OCI-LY7 (cell line): Measurements from ENCODE around the gene ANKS1B. TPM values are rescaled to one million over a fixed set of nuclear protein-coding genes. Genes with fewer than 3 reads are reported as not detected.

Experiments used
- BruUV-seq: library from RNA; stranded (reverse); fragments of 400-500 nt; replicated peaks from 2 replicates; lab custom pipeline; 2021; lab: Mats Ljungman, UMichigan
- CTCF ChIA-PET: fragments of 300-600 bp; sonication (Branson Sonifier 250); formaldehyde crosslinking; loops from one replicate; lab custom pipeline; 2022; ENCODE audit warnings: antibody characterized with exemption; ENCODE audit not compliant: unreplicated experiment; lab: Charles Lee
- POLR2A ChIA-PET: fragments of 300-600 bp; sonication (Branson Sonifier 250); formaldehyde crosslinking; loops from one replicate; lab custom pipeline; 2022; ENCODE audit warnings: antibody characterized with exemption; lab: Charles Lee
- DNase-seq: peaks from one replicate; pipeline ENCODE4 v3.0.0-alpha.2; 2015; ENCODE audit warnings: low spot score
- H2AFZ ChIP-seq: fragments of 200-600 bp; sonication (generic), shearing (Covaris generic); 2 replicates; pipeline ENCODE4 v1.6.1; 2014; ENCODE audit warnings: mild to moderate bottlenecking, antibody characterized with exemption, low read length, moderate library complexity
- H3K27ac ChIP-seq: fragments of 200-600 bp; sonication (generic); 2 replicates; pipeline ENCODE4 v1.5.1; 2014; ENCODE audit warnings: mixed run types, low read depth, mild to moderate bottlenecking, moderate library complexity, low read length, inconsistent platforms; ENCODE audit not compliant: poor library complexity, severe bottlenecking
- H3K36me3 ChIP-seq: fragments of 200-600 bp; sonication (generic); 2 replicates; pipeline ENCODE4 v1.6.1; 2014; ENCODE audit warnings: mild to moderate bottlenecking, antibody characterized with exemption, low read length, moderate library complexity, mixed read lengths; ENCODE audit not compliant: insufficient read depth
- H3K4me1 ChIP-seq: fragments of 200-600 bp; sonication (generic); 2 replicates; pipeline ENCODE4 v1.5.1; 2014; ENCODE audit warnings: mild to moderate bottlenecking, low read length; ENCODE audit not compliant: insufficient read depth, poor library complexity, severe bottlenecking
- H3K4me2 ChIP-seq: fragments of 200-600 bp; sonication (generic); 2 replicates; pipeline ENCODE4 v1.6.1; 2014; ENCODE audit warnings: mild to moderate bottlenecking, low read length
- H3K4me3 ChIP-seq: fragments of 200-600 bp; sonication (generic); 2 replicates; pipeline ENCODE4 v1.5.1; 2014; ENCODE audit warnings: mild to moderate bottlenecking, low read depth, low read length; ENCODE audit not compliant: poor library complexity, severe bottlenecking
- H3K79me2 ChIP-seq: fragments of 200-600 bp; sonication (generic); 2 replicates; pipeline ENCODE4 v1.6.1; 2016; ENCODE audit warnings: low read depth, mild to moderate bottlenecking, low read length, moderate library complexity, mixed read lengths; ENCODE audit not compliant: insufficient read depth
- H3K9me2 ChIP-seq: fragments of 200-600 bp; sonication (generic); 2 replicates; pipeline ENCODE4 v1.6.1; 2016; ENCODE audit warnings: mild to moderate bottlenecking, low read length, mixed read lengths; ENCODE audit not compliant: insufficient read depth
- H3K9me3 ChIP-seq: fragments of 200-600 bp; sonication (generic); 2 replicates; pipeline ENCODE4 v1.6.1; 2014; ENCODE audit warnings: mild to moderate bottlenecking, mixed run types, low read length, mixed read lengths
- H4K20me1 ChIP-seq: fragments of 200-600 bp; sonication (generic); 2 replicates; pipeline ENCODE4 v1.6.1; 2014; ENCODE audit warnings: mild to moderate bottlenecking, antibody characterized with exemption, low read length, moderate library complexity, mixed read lengths; ENCODE audit not compliant: insufficient read depth
- EZH2phosphoT487 ChIP-seq: fragments of 200-600 bp; sonication (generic); IDR thresholded peaks from 2 replicates; pipeline ENCODE4 v1.6.1; 2018; ENCODE audit warnings: low read depth, borderline replicate concordance, mild to moderate bottlenecking, mixed run types, antibody characterized with exemption, low read length, moderate library complexity, mixed read lengths
- intact Hi-C: fragments of 100-400 bp; cut with micrococcal nuclease; formaldehyde crosslinking; loops from one replicate; pipeline ENCODE4 v1.10.0; 2022; ENCODE audit not compliant: unreplicated experiment
- total RNA-seq, 2 experiments: library from RNA; depleted of rRNA in 1 of 2; stranded (reverse); fragments of >200 nt in 1 of 2; shearing (Covaris generic) in 1 of 2; gene quantifications; 2 replicates each; pipeline ENCODE4 v1.2.3, GENCODE V29; 2014 to 2022
- TF ChIP-seq, protein P1 (sequence below): fragments of 200-600 bp; sonication (generic); conservative IDR thresholded peaks from 2 replicates; pipeline ENCODE4 v1.5.1; 2014; ENCODE audit warnings: mild to moderate bottlenecking, antibody characterized with exemption, low read length, moderate library complexity, mixed read lengths

Gene ANKS1B
- total RNA-seq, 2 experiments from 2014 or later, result 2.9 to 6.0 TPM

DNA sequence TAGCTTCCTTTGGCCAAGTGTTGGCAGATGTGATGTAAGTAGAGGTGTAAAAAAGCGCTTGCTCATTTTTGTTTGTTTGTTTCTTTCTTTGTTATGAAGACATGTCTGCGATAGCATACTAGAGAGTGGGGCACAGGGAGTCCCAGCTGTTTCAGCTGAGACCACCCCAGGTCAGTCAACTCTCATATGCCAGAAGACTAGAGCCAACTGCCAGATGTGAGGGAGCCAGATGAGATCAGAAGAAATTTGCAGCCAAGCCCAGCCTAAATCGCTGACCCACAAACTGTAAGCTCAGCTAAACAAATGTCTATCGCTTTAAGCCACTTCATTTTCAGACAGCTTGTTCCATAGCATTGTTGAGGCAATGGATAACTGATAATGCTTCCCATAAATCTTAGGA, 942.5 kb downstream of the ANKS1B start:
- no peak overlapping the region for H2AFZ ChIP-seq
- peaks cover 18% of the 10 kb centered on the region for H3K4me1 ChIP-seq
- no peaks in the 10 kb centered on the region for H4K20me1 ChIP-seq
- H3K79me2 ChIP-seq, result no peaks in the 10 kb centered on the region
- H3K27ac ChIP-seq, result no peak overlapping the region
- BruUV-seq, result no TSS peak
- peaks cover 11% of the 10 kb centered on the region; the same call in 1 of the 2 replicates for H3K9me3 ChIP-seq
- CTCF ChIA-PET, result interaction anchor here (0.9 kb wide), 1 partner anchor 617 kb away, joined by 4 read pairs; no protein-coding TSS in a partner anchor
- H3K9me2 ChIP-seq, result no peaks in the 10 kb centered on the region
- no peak for DNase-seq
- peaks cover 7% of the 10 kb centered on the region; the same call in 1 of the 2 replicates for H3K36me3 ChIP-seq
- intact Hi-C loops, result loop anchor here (2.0 to 10.0 kb wide), 4 partner anchors 213 to 727 kb away; no protein-coding TSS in a partner anchor
- no peak overlapping the region for H3K4me3 ChIP-seq
- no peak for TF ChIP-seq EZH2phosphoT487
- TF ChIP-seq, protein P1, sequence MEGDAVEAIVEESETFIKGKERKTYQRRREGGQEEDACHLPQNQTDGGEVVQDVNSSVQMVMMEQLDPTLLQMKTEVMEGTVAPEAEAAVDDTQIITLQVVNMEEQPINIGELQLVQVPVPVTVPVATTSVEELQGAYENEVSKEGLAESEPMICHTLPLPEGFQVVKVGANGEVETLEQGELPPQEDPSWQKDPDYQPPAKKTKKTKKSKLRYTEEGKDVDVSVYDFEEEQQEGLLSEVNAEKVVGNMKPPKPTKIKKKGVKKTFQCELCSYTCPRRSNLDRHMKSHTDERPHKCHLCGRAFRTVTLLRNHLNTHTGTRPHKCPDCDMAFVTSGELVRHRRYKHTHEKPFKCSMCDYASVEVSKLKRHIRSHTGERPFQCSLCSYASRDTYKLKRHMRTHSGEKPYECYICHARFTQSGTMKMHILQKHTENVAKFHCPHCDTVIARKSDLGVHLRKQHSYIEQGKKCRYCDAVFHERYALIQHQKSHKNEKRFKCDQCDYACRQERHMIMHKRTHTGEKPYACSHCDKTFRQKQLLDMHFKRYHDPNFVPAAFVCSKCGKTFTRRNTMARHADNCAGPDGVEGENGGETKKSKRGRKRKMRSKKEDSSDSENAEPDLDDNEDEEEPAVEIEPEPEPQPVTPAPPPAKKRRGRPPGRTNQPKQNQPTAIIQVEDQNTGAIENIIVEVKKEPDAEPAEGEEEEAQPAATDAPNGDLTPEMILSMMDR, result no peak
- no peak overlapping the region for H3K4me2 ChIP-seq
- POLR2A ChIA-PET, result interaction anchor here (0.5 to 2.9 kb wide), 5 partner anchors 17 to 621 kb away, joined by 3 to 22 read pairs (median 5); no protein-coding TSS in a partner anchor

DNA sequence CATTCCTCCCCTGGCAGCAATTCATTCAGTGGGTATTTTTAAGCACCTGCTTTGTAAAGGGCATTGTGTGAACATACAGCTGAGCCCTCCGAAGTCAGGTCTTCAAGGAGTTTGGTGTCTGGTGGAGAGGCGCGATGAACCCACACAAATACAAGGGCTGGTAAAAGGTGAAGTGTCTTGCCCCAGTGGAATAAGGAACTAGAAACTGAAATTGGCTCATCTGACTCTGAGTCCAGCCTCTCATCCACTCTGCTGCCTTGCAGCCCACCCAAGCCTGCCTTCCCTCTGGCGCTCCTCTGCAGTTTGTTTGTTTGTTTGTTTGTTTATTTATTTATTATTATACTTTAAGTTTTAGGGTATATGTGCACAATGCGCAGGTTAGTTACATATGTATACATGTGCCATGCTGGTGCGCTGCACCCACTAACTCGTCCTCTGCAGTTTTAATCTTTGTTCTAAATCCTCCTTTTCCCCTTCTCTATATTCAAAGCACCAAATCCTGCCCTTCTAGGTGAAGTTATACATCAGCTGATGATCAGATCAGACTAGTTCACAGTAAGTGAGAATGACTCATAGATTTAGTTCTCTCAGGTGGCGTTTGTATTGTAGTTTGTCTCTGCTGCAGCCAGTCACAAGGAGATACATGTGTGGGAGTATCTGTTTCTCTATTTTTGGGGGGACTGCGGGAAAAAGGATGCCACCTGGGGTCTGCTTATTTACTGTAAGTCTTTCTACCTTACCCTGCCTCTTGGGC, 945.2 kb downstream of the ANKS1B start:
- intact Hi-C loops, result loop anchor here (5.0 to 10.0 kb wide), 2 partner anchors 215 to 563 kb away; no protein-coding TSS in a partner anchor
- Histone ChIP-seq H3K36me3 (no peaks in the 10 kb centered on the region), H3K79me2 (no peaks in the 10 kb centered on the region), H4K20me1 (no peaks in the 10 kb centered on the region), H3K27ac (no peak overlapping the region), H3K4me1 (peaks cover 17% of the 10 kb centered on the region), H2AFZ (no peak overlapping the region), H3K4me2 (no peak overlapping the region), H3K9me2 (no peaks in the 10 kb centered on the region), H3K9me3 (no peaks in the 10 kb centered on the region), H3K4me3 (no peak overlapping the region)
- POLR2A ChIA-PET, result no interaction called here
- CTCF ChIA-PET, result no interaction called here
- TF ChIP-seq EZH2phosphoT487, result no peak
- TF ChIP-seq, protein P1, result no peak
- BruUV-seq, result no TSS peak
- no peak for DNase-seq

DNA sequence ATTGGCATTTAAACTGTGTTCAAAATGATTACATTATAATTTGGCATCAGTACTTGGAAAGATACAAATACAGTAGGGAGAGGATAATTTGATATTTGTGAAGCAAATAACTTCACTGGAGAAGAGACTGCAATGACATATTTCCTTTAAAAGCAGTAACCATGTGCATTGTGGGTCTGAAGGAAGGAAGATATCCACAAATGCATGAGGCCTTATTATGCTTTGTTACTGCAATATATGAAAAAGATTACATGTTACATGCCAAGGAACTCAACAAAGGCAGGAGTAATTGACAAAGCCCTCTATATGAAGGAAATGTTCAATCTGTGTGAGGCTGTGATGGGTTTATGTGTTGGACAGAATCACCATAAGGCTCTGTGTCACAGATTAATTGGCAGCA, 948.2 kb downstream of the ANKS1B start:
- no TSS peak for BruUV-seq
- Histone ChIP-seq H3K4me2 (no peak overlapping the region), H3K9me2 (no peaks in the 10 kb centered on the region), H2AFZ (no peak overlapping the region), H3K9me3 (no peaks in the 10 kb centered on the region), H3K4me3 (no peak overlapping the region), H3K36me3 (no peaks in the 10 kb centered on the region), H4K20me1 (no peaks in the 10 kb centered on the region), H3K79me2 (no peaks in the 10 kb centered on the region), H3K4me1 (no peaks in the 10 kb centered on the region), H3K27ac (no peak overlapping the region)
- CTCF ChIA-PET, result no interaction called here
- intact Hi-C loops, result no loop called here
- TF ChIP-seq EZH2phosphoT487, result no peak
- TF ChIP-seq, protein P1, result no peak
- no peak for DNase-seq
- POLR2A ChIA-PET, result interaction anchor here (0.7 to 1.3 kb wide), 2 partner anchors 8 to 553 kb away, joined by 4 to 5 read pairs; no protein-coding TSS in a partner anchor
